HepG2 (cell line): Measurements from ENCODE around the gene GDF15. TPM values are rescaled to one million over a fixed set of nuclear protein-coding genes. Genes with fewer than 3 reads are reported as not detected.
A peak's percentile ranks its signal among the peaks of the same experiment; 100 is the strongest.

ENCODE experiments used
- JARID2 ChIP-seq: sonication (generic); formaldehyde crosslinking; IDR thresholded peaks from 2 replicates; pipeline ENCODE4 v1.8.1; 2023; ENCODE audit warnings: missing genetic modification reagents, inconsistent platforms; ENCODE audit not compliant: insufficient replicate concordance
- KAT8 ChIP-seq: IDR thresholded peaks from 2 replicates; pipeline ENCODE4 v1.6.1; 2016; ENCODE audit warnings: missing genetic modification reagents, missing compliant biosample characterization
- MAFK ChIP-seq, 2 experiments: IDR thresholded peaks in 1 of 2; conservative IDR thresholded peaks in 1 of 2; 2 replicates each; pipeline ENCODE4 v1.6.1; 2011; ENCODE audit warnings: improper control_type of control experiment in 2 of 2, low read length in 2 of 2
- MED8 ChIP-seq: sonication (generic); formaldehyde crosslinking; IDR thresholded peaks from 2 replicates; pipeline ENCODE4 v1.8.1; 2023; ENCODE audit warnings: mild to moderate bottlenecking, missing genetic modification reagents; ENCODE audit not compliant: insufficient replicate concordance
- PAF1 ChIP-seq: IDR thresholded peaks from 2 replicates; pipeline ENCODE4 v1.6.1; 2016; ENCODE audit warnings: missing genetic modification reagents, missing compliant biosample characterization
- SNAI1 ChIP-seq: sonication (generic); formaldehyde crosslinking; IDR thresholded peaks from 2 replicates; pipeline ENCODE4 v1.5.0; 2020; ENCODE audit warnings: mild to moderate bottlenecking, missing genetic modification reagents, borderline replicate concordance
- SP2 ChIP-seq: sonication (generic); formaldehyde crosslinking; IDR thresholded peaks from 2 replicates; pipeline ENCODE4 v1.5.1; 2020; ENCODE audit warnings: mild to moderate bottlenecking, missing genetic modification reagents
- TOPORS ChIP-seq: sonication (generic); formaldehyde crosslinking; IDR thresholded peaks from 2 replicates; pipeline ENCODE4 v1.8.0; 2023; ENCODE audit warnings: mild to moderate bottlenecking, missing genetic modification reagents
- ZBTB49 ChIP-seq: sonication (generic); formaldehyde crosslinking; IDR thresholded peaks from 2 replicates; pipeline ENCODE4 v1.4.0; 2020; ENCODE audit warnings: missing genetic modification reagents, borderline replicate concordance
- ZFP82 ChIP-seq: sonication (generic); formaldehyde crosslinking; IDR thresholded peaks from 2 replicates; pipeline ENCODE4 v1.5.1; 2020; ENCODE audit warnings: mild to moderate bottlenecking, missing genetic modification reagents, borderline replicate concordance
- ZGPAT ChIP-seq: IDR thresholded peaks from 2 replicates; pipeline ENCODE4 v1.6.1; 2016; ENCODE audit warnings: mild to moderate bottlenecking
- ZNF136 ChIP-seq: sonication (generic); formaldehyde crosslinking; IDR thresholded peaks from 2 replicates; pipeline ENCODE4 v1.8.1; 2022; ENCODE audit warnings: low read depth, mild to moderate bottlenecking, moderate library complexity, missing genetic modification reagents
- ZNF234 ChIP-seq: sonication (generic); formaldehyde crosslinking; conservative IDR thresholded peaks from 2 replicates; pipeline ENCODE4 v1.5.1; 2020; ENCODE audit warnings: mild to moderate bottlenecking, missing genetic modification reagents
- ZNF280D ChIP-seq: sonication (generic); formaldehyde crosslinking; IDR thresholded peaks from 2 replicates; pipeline ENCODE4 v1.5.1; 2020; ENCODE audit warnings: mild to moderate bottlenecking, missing genetic modification reagents
- ZNF501 ChIP-seq: sonication (generic); formaldehyde crosslinking; IDR thresholded peaks from 2 replicates; pipeline ENCODE4 v1.5.1; 2020; ENCODE audit warnings: mild to moderate bottlenecking, moderate library complexity, missing genetic modification reagents
- ZNF607 ChIP-seq: sonication (generic); formaldehyde crosslinking; IDR thresholded peaks from 2 replicates; pipeline ENCODE4 v1.5.1; 2020; ENCODE audit warnings: missing genetic modification reagents, mild to moderate bottlenecking, borderline replicate concordance
- ZNF710 ChIP-seq: sonication (generic); formaldehyde crosslinking; IDR thresholded peaks from 2 replicates; pipeline ENCODE4 v1.5.0; 2020; ENCODE audit warnings: mild to moderate bottlenecking, missing genetic modification reagents, borderline replicate concordance
- ZNF83 ChIP-seq: sonication (generic); formaldehyde crosslinking; IDR thresholded peaks from 2 replicates; pipeline ENCODE4 v1.4.0; 2020; ENCODE audit warnings: missing genetic modification reagents, mild to moderate bottlenecking, borderline replicate concordance
- polyA plus RNA-seq, 8 experiments: library from polyadenylated mRNA; depleted of rRNA in 3 of 8; stranded (reverse) in 7 of 8; unstranded in 1 of 8; fragments of >200 nt; fragmentation: Illumina TruSeq in 4 of 8; extraction: Trizol in 4 of 8; gene quantifications; 2 replicates each; pipeline versions ENCODE4 v1.2.1 to v1.2.3, GENCODE V29; 2011 to 2016; ENCODE audit warnings: low read depth in 4 of 8, missing spikeins in 1 of 8, mixed read lengths in 1 of 8; ENCODE audit not compliant: insufficient read depth in 1 of 8
- total RNA-seq, 5 experiments: library from RNA; depleted of rRNA; stranded (reverse); fragments of >200 nt; fragmentation: Illumina TruSeq; extraction: Trizol; gene quantifications; 2 replicates each; pipeline ENCODE4 v1.2.3, GENCODE V29; 2016; ENCODE audit warnings: low read depth in 1 of 5

Gene GDF15
- total and polyA plus RNA-seq, 2 of the 13 experiments (the other 11 are each of a cell fraction or from before 2014, with no cell fraction given): 146 to 422 TPM

- TF ChIP-seq ZGPAT: no peak
- TF ChIP-seq TOPORS (CRISPR knock-in tag): no peak; the same call in 1 of the 2 replicates
- TF ChIP-seq ZNF501: 0 out of 2 replicates have a peak, but pooled peaks have one; percentile 43
- TF ChIP-seq ZNF710 (CRISPR knock-in tag): no peak
- peak; percentile 11; the same call in 1 of the 2 replicates for TF ChIP-seq ZNF280D (CRISPR knock-in tag)
- no peak for TF ChIP-seq ZNF83 (CRISPR knock-in tag)
- TF ChIP-seq ZNF234 (CRISPR knock-in tag): no peak; the same call in 1 of the 2 replicates
- peak; percentile 48 for TF ChIP-seq ZNF607 (CRISPR knock-in tag)
- TF ChIP-seq ZNF136 (CRISPR knock-in tag): peak; percentile 7; the same call in 1 of the 2 replicates
- no peak for TF ChIP-seq JARID2 (CRISPR knock-in tag)
- TF ChIP-seq SNAI1: peak; percentile 58; the same call in 1 of the 2 replicates
- TF ChIP-seq MED8 (CRISPR knock-in tag): no peak
- TF ChIP-seq PAF1: peak; percentile 80
- TF ChIP-seq SP2 (CRISPR knock-in tag): 0 out of 2 replicates have a peak, but pooled peaks have one; percentile 35
- TF ChIP-seq MAFK (conservative IDR thresholded peaks at IDR 0.05 in 1 of 2, IDR thresholded peaks at IDR 0.05 in 1 of 2; ENCODE audit: low read length in 2 of 2): no peak
- TF ChIP-seq KAT8: no peak
- no peak for TF ChIP-seq ZFP82
- 0 out of 2 replicates have a peak, but pooled peaks have one; percentile 2 for TF ChIP-seq ZBTB49
Measured at GRCh38 chr19:18386543-18387271, 749 bp downstream of the GDF15 start (continued).
